ENCODE data around the gene IDH3B.

Gene IDH3B

DNA sequence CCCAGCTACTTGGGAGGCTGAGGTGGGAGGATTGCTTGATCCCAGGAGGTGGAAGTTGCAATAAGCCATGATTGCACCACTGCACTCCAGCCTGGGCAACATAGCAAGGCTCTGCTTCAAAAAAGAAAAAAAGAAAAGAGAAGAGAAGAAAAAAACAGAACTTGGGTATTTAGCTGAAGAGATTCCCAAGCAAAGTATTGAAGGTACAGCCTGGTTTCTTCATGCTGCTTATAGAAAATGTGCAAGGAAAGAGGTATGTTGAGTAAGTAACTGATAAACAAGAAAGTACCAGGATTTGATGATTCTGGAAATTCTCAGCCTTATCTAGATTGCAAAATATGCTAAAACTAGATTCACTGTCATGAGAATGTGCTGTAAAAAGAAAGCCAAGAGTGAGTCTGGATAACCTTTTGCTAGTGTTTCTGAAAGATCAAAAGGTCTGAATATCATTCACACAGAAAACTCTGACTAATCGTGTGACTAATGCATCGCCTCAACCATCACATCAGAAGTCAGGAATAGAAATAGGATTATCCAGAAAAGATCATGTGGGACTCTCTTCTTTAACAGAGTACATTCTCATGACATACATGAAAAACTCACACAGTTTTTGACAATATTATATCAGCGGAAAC lies 43.9 kb downstream of the IDH3B start:
- DNase-seq (ENCODE audit: low read depth): no peak
- TF ChIP-seq MYC (IDR thresholded peaks at IDR 0.05; ENCODE audit: low read depth, low read length) (no peak), POLR2A (IDR thresholded peaks at IDR 0.05; ENCODE audit: extremely low read depth, insufficient read length) (no peak)
- TF ChIP-seq, protein P1, sequence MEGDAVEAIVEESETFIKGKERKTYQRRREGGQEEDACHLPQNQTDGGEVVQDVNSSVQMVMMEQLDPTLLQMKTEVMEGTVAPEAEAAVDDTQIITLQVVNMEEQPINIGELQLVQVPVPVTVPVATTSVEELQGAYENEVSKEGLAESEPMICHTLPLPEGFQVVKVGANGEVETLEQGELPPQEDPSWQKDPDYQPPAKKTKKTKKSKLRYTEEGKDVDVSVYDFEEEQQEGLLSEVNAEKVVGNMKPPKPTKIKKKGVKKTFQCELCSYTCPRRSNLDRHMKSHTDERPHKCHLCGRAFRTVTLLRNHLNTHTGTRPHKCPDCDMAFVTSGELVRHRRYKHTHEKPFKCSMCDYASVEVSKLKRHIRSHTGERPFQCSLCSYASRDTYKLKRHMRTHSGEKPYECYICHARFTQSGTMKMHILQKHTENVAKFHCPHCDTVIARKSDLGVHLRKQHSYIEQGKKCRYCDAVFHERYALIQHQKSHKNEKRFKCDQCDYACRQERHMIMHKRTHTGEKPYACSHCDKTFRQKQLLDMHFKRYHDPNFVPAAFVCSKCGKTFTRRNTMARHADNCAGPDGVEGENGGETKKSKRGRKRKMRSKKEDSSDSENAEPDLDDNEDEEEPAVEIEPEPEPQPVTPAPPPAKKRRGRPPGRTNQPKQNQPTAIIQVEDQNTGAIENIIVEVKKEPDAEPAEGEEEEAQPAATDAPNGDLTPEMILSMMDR (IDR thresholded peaks at IDR 0.05; ENCODE audit: low read depth, low read length): no peak
- TF ChIP-seq, protein P2, sequence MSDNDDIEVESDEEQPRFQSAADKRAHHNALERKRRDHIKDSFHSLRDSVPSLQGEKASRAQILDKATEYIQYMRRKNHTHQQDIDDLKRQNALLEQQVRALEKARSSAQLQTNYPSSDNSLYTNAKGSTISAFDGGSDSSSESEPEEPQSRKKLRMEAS (IDR thresholded peaks at IDR 0.05; ENCODE audit: low read depth, low read length): no peak
- no peak overlapping the region for H3K4me3 ChIP-seq (ENCODE audit: low read depth, low read length)

DNA sequence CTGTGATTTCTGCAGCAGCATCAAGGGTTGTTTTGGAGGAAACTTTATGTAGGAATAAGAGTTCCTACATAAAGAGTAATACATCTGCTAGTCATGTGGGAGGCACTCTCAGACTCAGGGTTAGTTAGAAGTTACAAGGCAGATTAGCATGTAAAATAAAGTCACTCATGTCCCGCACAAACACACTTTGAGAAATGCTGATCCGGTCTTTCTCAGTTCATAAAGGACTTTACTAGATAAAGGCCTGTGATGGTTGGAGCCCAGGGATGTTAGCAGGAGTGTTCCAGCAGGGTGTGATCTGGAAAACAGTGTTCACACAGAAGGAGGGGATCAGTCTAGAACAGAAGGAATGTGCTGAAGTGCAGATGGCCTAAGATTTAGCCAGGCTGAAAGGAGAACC lies 44.7 kb downstream of the IDH3B start:
- no peak for DNase-seq (ENCODE audit: low read depth)
- H3K4me3 ChIP-seq (ENCODE audit: low read depth, low read length): no peak overlapping the region
- TF ChIP-seq, protein P1 (IDR thresholded peaks at IDR 0.05; ENCODE audit: low read depth, low read length): no peak
- TF ChIP-seq POLR2A (IDR thresholded peaks at IDR 0.05; ENCODE audit: extremely low read depth, insufficient read length) (no peak), MYC (IDR thresholded peaks at IDR 0.05; ENCODE audit: low read depth, low read length) (no peak)
- TF ChIP-seq, protein P2 (IDR thresholded peaks at IDR 0.05; ENCODE audit: low read depth, low read length): no peak

DNA sequence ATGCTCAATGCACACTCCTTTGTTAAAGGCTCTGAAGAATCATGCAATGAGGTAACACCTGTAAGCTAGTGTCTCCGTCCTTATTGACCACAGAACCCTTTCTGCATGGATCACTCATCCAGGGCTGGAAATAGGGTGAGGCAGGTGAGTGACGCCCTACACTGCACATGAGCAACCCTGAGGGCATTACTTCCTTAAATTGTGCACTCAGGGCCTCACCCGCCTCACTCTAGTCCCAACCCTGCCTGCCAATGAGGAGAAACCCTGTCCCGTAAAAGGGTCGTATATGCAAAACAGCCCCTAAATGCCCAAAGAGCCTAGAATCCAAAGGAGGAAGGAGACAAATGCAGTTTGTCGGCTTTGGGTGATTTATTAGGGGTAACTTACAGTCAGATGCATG lies 45.2 kb downstream of the IDH3B start:
- peak; percentile 40 for DNase-seq (ENCODE audit: low read depth)
- TF ChIP-seq, protein P1 (IDR thresholded peaks at IDR 0.05; ENCODE audit: low read depth, low read length): no peak
- H3K4me3 ChIP-seq (ENCODE audit: low read depth, low read length): no peak overlapping the region

DNA sequence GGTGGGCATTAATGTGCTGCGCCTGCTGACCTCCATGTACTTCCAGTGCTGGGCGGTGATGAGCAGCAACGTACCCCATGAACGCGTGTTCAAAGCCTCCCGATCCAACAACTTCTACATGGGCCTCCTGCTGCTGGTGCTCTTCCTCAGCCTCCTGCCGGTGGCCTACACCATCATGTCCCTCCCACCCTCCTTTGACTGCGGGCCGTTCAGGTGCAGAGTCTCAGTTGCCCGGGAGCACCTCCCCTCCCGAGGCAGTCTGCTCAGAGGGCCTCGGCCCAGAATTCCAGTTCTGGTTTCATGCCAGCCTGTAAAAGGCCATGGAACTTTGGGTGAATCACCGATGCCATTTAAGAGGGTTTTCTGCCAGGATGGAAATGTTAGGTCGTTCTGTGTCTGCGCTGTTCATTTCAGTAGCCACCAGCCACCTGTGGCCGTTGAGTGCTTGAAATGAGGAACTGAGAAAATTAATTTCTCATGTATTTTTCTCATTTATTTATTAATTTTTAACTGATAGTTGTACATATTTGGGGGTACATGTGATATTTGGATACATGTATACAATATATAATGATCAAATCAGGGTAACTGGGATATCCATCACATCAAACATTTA lies 46.8 kb downstream of the IDH3B start:
- TF ChIP-seq, protein P1 (IDR thresholded peaks at IDR 0.05; ENCODE audit: low read depth, low read length): no peak
- TF ChIP-seq POLR2A (IDR thresholded peaks at IDR 0.05; ENCODE audit: extremely low read depth, insufficient read length) (no peak), MYC (IDR thresholded peaks at IDR 0.05; ENCODE audit: low read depth, low read length) (no peak)
- TF ChIP-seq, protein P2 (IDR thresholded peaks at IDR 0.05; ENCODE audit: low read depth, low read length): no peak
- H3K4me3 ChIP-seq (ENCODE audit: low read depth, low read length): no peak overlapping the region
- no peak for DNase-seq (ENCODE audit: low read depth)

DNA sequence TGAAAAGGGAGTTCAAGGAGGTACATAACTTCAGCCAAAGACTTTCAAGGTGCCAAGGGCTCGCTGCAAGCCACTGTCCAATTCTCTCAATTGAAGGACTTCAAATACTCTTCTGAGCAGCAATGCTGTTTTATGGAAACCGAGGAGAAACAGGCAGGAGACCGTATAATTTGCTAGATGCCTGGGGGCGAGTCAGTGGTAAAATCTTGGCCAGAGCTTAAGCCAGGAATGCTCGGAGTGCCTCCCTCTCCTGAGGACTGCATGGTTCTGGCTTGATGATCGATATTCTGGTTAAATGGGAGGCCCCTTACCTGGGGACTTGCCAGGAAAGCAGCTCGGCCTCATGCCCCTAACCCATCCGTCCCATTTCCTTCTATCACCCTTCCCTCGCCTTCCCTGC lies 47.4 kb downstream of the IDH3B start:
- no peak for TF ChIP-seq POLR2A (IDR thresholded peaks at IDR 0.05; ENCODE audit: extremely low read depth, insufficient read length)
- H3K4me3 ChIP-seq (ENCODE audit: low read depth, low read length): no peak overlapping the region
- DNase-seq (ENCODE audit: low read depth): no peak

DNA sequence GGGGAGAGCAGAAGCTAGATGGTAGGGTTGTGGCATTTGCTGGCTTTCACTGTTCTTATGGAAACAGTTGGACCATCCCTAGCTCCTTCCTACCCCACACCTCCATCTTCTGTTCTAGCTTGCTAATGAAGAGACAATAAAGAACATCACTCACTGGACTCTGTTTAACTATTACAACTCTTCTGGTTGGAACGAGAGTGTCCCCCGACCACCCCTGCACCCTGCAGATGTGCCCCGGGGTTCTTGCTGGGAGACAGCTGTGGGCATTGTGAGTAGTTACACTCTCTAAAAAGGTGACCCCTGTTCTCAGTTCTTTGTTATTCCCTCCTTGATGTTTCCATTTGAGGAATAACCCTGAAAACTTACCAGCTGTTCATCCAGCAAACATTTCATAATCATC lies 51.9 kb downstream of the IDH3B start:
- no peak for DNase-seq (ENCODE audit: low read depth)
- TF ChIP-seq, protein P2 (IDR thresholded peaks at IDR 0.05; ENCODE audit: low read depth, low read length): no peak
- TF ChIP-seq, protein P1 (IDR thresholded peaks at IDR 0.05; ENCODE audit: low read depth, low read length): no peak
- TF ChIP-seq MYC (IDR thresholded peaks at IDR 0.05; ENCODE audit: low read depth, low read length) (no peak), POLR2A (IDR thresholded peaks at IDR 0.05; ENCODE audit: extremely low read depth, insufficient read length) (no peak)
- no peak overlapping the region for H3K4me3 ChIP-seq (ENCODE audit: low read depth, low read length)
